Limb (tissue), 2 donors: ENCODE measurements around the gene CDK6.

Source experiments
- DNase-seq, 2 donors: peaks; one replicate each; pipeline ENCODE4 v3.0.0-alpha.2; 2016; ENCODE audit errors: extremely low spot score in 2 of 2

Gene CDK6

DNA sequence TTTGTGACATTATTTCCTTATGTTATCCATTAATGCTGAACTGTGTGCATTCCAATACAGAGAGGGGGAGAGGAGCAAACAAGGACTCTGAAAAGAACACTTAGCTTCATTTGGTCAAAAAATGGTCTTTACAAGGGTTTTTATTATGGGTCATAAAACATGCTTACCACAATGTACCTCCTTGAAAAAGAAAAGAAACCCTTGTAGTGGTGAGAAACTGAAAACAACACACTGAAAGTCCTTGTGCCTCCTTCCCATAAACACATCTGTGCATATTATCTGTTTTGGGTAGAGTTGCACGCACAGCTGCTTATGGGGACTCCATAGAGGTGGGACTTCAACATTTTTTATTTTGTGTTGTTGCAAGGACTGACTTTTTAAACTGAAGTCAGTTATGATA, 98.7 kb downstream of the CDK6 start:
- DNase-seq = no peak

DNA sequence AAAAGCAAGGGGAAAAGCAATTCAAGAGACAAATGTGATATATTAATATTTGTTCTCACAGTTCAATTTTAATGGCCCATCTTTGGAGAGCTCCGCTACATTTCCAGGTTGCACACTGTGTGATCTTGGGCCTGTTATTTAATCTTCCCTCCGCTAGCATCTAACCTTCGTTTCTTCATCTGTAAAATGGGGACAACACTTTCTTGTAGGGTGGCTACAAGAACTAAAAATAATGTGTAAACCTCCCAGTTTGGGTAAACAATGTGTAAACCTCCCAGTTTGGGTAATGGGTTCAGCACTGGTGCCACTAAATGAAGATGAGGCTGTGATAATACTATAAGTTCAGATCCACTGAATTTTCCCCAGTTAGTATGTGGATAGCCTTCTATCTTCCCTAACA, 99.5 kb downstream of the CDK6 start:
- no peak for DNase-seq

GRCh38 chr7:92735707-92736106, 100.7 kb downstream of the CDK6 start:
- DNase-seq = no peak

- DNase-seq = no peak
Measured at GRCh38 chr7:92732316-92733036, 103.9 kb downstream of the CDK6 start.

DNA sequence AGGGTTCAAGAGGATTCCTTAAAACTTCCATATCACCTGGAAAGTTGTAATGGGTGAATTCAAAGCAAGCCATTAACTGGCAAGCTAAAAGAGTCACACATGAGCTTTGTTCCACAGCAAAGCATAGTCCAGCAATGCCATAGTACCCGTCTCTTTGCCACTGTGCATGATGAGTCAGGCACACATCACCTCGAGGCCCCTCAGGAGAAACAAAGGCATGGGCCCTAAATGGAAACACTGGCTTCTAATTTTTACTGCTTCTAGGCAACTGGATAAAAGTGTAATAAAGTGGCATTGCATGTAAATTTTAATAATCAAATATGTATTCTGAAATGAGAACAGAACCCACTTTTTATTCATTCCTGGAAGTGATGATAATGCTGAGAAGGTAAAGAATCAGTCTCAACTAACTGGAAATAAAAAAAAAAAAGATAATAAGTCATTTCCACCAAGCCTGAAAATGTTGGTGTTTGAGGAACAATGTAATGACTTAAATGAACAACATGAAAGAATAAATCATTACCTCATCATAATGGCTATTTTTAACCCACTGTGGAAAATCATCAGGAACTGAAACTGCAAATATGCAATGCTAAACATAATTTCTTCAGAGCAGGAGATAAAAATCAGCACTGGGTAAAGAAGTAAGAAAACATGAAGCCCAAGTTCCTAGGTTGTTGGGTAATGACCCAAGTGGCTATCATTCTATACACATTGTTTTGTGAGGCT, 104.9 kb downstream of the CDK6 start:
- DNase-seq = no peak

- no peak for DNase-seq
Measured at GRCh38 chr7:92730808-92731207, 105.6 kb downstream of the CDK6 start.

GRCh38 chr7:92729751-92730150, 106.6 kb downstream of the CDK6 start:
- DNase-seq = no peak

- no peak for DNase-seq
Measured at GRCh38 chr7:92729172-92729571, 107.2 kb downstream of the CDK6 start.

- DNase-seq = no peak
Measured at GRCh38 chr7:92727755-92728154, 108.6 kb downstream of the CDK6 start.

- no peak for DNase-seq
Measured at GRCh38 chr7:92725161-92725925, 111.0 kb downstream of the CDK6 start.

- DNase-seq = no peak
Measured at GRCh38 chr7:92723943-92724342, 112.4 kb downstream of the CDK6 start.

- DNase-seq = peak in 1 of 2 donors; percentile 38
Measured at GRCh38 chr7:92723205-92723604, 113.2 kb downstream of the CDK6 start.

DNA sequence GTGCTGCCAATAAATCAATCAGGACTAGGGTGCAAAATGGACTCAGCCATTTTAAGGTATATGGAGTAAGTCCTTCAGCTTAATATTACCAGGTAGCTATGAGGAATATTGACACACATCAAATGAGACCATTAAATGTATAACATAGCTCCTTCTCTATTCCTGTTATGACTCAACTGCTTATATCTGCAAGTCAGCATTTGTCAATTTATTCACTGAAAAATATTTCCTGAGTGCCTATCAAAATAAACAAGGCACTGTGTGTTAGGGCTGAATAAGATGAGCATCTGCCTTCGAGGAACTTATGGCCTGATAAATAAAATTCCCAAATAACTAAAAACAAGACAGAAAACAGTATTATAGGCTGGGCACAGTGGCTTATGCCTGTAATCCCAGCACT, 113.8 kb downstream of the CDK6 start:
- no peak for DNase-seq

DNA sequence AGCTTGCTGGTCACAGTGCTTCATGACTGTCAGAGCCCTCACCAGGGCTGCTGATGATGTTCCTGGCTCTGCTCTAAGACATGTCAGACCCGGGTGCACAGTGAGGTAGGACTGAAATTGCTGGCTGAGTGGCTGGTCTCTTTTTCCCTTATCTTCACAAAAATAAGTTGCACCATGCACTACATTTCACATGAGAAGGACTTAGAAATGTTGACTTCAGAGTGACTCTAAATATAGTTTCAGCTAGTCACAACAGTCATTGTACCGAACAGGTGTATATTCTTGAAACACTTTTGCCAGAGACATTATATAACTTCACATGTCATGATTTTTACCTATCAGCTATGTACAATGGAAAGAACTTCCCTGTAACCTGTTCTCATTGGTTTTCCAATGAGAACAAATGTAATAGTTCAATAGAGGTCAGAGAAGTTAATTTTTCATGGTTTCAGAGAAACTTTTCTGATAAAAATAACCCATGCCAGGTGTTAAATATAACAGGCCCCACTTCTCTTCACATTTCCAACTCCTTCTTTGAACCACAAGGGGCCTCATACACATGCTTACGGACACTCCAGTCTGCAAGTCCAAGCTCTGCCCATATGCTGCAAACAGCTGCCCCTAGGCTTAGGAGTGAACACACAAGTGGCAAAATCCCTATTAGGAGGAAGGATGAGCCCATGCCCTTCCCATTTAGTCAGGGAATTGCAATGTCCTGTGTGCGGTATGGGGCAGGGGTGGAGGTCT, 115.6 kb downstream of the CDK6 start:
- no peak for DNase-seq

DNA sequence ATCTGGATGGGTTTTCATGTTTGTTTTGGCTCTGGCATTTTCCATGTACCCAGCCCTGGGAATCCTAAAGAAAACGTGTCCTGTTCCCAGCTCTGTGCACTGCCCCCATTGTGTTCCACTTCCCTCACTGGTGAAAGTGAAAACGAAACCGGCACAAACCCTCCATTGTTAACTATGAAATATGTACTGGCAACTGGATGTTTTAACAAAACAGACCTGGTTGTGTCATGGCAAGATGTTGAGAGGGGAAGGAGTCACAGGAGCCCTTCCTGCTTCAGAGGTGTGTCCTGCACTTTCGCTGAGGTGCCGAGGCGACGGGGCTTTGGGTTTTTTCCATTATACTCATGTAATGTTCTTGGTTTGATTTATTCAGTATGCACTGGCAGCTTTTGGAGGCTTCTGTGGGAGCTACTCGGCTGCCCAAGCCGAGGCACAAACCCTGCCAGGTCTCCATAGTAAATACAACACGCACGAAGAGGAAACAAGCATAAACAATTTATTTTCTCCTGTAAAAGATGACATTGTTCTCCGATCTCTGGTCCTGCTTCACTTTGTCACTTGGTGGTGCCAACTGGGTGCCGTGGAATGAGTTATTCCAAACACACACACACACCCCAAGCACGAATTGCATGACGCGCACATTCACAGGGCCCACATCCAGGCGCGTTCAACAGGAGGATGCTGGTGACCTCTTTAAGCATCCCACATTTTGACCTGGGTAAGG, 118.2 kb downstream of the CDK6 start:
- peak; percentile 45 to 47 for DNase-seq

GRCh38 chr7:92717623-92717992, 118.8 kb downstream of the CDK6 start:
- DNase-seq = no peak

- no peak for DNase-seq
Measured at GRCh38 chr7:92716825-92717580, 119.4 kb downstream of the CDK6 start.

DNA sequence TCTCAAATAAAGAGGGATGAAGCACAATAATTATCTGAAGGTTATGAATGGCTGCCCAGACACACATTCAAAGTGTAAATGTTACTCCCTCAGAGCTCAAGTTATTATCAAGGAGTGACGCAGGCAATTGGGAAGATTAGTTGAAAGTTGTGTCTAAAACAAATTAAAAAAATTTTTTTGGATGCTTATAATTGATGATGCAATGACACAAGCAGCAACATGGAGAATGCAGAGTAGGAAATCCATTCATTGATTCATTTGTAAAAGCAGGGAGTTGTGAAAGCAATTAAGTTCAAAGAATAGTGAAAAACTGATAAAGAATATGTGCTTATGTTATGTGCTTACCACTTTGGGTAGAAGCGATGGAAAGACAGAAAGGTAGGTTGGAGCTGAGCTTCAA, 120.4 kb downstream of the CDK6 start:
- no peak for DNase-seq

GRCh38 chr7:92714767-92715166, 121.6 kb downstream of the CDK6 start:
- DNase-seq = no peak

DNA sequence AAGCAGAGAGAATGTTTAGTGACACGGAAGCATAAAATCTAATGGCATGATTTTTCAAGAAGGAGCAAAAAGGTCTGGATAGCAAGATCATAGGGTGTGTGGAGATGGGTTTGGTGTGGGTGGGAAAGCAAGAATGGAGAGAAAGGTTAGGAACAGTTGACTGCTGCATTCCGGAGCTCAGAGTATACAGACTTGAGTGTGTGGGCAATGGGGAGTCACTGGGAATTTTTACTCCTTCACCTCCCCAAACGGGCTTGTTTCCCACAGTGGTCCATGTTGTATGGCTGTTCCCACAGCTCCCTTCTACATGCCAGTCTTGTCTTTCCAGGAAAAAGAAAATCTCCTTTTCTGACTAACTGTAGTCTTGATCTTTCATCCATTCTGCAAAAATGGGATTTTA, 122.1 kb downstream of the CDK6 start:
- DNase-seq = no peak
